ENCODE data around the gene KLHL18.
"Not testable (repeated sequence)": the region's sequence is repeated elsewhere in the genome, so short reads cannot be mapped to it uniquely, and the experiment has no call there.

The KLHL18 gene

GRCh38 chr3:47276558-47276957, 6.2 kb upstream of the KLHL18 start:
- no peak for FAIRE-seq

DNA sequence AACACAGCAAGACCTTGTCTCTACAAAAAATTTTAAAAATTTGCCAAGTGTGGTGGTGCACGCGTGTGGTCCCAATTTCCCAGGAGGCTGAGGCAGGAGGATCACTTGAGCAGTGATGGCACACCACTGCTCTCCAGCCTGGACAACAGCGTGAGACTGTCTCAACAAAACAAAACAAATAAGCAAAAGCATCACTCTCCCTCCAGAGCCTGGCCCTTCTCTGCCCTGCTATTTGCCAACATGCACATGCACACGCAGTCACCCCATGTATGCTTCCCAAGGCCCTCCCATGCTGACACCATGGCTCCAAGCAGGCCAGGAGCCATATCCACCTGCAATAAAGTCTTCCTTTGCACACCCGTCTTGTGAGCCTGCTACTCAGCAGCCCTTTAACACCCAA, 2.2 kb upstream of the KLHL18 start:
- FAIRE-seq, result no peak

DNA sequence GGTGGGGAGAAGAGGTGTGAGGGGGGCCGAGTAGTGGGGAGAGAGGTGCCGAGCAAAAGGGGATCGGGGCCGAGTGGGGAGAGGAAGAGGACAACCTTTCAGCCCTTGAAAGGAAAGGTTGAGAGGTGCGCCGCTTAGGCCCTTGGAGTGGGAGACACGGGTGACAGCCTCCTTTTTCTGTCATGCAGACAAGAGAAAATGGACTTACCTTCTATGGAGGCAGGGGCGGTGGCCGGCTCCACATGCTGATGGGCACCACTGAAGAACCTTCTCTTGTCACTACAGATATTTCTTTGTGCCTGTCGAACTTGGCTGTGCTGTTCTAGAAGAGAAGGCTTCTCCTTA, 421 bp downstream of the KLHL18 start:
- no peak for FAIRE-seq

GRCh38 chr3:47283591-47284364, 1.0 kb downstream of the KLHL18 start:
- no peak for FAIRE-seq

- FAIRE-seq, result no peak
Measured at GRCh38 chr3:47288966-47289910, 6.5 kb downstream of the KLHL18 start.

DNA sequence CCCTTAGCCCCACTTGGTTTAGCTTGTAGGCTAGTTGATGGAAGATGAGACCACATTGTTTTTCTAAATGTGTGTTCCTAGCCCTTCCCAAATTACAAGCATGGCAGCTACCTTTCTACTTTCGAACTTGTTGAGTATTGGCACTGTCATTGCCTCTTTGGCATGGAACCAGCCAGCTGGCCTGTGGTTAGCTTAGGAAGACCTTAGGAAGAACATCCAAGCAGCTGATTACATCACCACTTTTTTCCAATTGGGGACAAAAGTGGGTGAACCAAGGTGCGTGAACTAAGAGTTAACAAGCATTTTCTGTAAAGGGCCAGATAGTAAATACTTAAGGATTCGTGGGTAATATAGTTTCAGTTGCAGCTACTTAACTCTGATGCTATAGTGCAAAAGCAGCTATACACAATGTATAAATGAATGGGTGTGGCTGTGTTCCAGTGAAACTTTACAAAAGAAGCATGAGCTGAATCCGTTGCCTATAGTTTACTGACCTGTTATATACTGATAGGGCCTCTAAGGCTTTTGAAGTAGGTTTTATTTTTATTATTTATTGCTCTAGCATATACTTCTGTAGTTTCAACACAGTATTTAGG, 8.5 kb downstream of the KLHL18 start:
- no peak for FAIRE-seq

DNA sequence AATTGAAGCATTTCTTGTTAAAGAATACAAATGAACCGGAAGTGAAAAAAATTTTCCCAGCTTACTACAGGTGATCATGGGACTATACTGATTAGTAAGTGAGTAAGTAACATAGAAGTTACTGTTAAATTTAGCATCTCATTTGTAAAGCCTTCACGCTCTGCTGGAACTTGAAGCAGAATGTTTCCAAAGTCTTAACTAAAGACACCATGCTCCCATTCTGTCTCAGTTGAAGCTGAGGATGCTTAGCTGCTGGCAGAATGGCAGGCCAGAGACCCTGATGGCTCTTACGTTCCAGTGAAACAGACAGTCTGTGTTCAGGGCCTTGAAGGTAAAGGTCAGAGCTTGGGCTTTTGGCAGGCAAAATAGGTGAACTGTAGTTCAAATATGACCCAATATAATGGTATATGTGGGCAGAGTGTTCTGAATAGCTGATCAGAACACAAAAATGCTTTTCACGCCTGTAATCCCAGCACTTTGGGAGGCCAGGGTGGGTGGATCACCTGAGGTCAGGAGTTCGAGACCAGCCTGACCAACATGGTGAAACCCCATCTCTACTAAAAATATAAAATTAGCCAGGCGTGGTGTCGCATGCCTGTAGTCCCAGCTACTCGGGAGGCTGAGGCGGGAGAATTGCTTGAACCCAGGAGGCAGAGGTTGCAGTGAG, 9.1 kb downstream of the KLHL18 start:
- not testable (repeated sequence) for FAIRE-seq

DNA sequence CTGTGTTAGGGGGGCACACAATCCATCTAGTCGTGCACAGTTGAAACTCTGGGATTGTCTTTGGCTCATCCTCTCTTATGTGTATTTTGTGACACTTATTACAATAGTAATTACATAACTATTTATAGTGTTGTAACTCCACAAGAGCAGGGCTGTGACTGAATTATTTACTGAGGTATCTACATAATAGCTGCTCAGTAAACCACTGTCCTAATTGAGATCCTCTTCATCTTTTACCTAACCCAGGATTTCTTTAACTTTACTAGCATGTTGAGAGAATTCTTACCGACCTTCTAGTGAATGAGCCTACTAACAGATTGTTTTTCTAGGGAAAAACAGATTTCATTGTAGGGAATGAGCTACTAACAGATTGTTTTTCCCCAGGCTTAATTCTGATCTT, 11.1 kb downstream of the KLHL18 start:
- FAIRE-seq, result no peak

DNA sequence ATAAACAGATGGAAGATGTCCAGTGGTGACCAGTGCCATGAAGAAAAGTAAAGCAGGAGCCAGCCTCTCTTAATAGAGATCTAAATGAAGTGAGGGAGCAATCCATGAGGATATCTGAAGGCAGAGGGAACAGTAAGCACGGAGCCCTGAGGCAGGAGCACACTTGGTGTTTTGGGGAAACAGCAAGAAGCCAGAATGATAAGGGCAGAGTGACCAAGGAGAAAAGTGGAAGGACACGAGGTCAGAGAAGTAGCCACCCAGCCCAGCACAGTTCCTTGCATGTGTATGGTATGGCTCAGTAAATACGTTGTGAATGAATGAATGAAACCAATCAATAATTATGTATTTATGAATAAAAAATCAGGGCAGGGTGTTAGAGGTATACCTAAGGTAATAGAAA, 11.6 kb downstream of the KLHL18 start:
- no peak for FAIRE-seq

DNA sequence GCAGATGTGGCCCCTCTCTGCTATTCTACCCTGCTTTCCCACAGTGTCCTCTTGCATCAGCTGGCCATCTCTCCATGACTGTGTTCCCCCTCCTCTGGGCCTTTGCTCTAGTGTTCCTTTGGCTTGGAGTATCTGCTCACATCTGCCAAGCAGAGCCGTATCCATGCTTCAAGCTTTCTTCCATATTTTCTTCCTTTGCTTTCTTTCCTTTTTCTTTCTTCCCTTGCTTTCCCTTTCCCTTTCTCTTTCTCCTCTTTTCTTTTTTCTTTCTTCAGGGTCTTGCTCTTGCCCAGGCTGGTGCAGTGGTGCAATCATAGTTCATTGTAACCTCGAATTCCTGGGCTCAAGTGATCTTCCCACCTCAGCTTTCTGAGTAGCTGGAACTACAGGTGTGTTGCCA, 12.6 kb downstream of the KLHL18 start:
- no peak for FAIRE-seq

DNA sequence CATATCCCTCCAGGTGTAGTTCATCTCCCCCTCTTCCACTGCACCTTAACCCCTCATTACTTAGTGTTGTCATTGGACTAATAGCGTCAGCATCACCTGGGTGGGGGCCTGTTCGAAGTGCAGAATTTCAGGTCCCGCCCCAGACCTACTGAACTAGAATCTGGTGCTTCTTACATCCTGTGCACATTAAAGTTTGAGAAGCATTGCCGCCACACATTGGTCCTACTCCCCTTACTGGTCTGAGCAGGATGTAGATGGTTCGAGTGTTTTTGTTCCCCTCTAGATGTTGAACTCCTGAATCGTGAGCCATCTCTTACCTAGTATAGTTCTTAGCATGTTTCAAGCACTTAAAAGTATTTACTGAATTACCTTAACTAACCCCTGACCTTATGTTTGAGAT, 13.2 kb downstream of the KLHL18 start:
- FAIRE-seq, result no peak

DNA sequence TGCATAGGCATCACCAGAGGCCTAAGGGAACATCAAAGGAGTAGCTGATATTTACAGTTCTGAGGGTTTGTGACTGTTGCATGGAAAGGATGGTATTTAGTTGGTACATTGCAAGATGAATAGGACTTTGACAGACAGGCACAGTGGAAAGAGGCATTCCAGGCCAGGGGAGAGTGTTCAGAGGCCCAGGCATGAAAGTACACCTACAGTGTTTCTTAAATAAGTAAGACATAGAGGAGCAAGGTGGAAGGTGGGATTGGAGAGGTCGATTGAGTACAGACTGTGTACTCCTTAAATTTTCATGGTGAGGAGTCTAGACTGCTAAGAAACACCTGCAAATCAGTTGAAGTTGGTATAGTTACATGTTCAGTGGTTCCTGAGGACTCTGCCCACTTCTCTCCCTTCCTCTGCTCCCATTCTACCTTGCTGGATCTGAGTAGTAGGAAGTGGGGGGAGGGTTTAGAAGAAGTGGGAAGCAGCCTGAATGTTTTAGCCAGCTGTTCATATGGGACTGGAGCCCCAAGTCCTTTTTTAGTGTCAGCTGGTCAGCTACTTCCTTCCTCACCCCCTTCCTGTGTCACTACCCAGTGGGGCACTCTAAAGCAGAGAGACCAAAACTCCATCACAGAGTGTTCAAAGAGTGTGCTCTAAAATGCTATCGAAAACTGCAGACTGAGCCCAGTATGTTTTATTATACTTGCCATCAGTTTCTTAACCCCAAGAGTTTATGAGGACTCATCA, 14.0 kb downstream of the KLHL18 start:
- no peak for FAIRE-seq

DNA sequence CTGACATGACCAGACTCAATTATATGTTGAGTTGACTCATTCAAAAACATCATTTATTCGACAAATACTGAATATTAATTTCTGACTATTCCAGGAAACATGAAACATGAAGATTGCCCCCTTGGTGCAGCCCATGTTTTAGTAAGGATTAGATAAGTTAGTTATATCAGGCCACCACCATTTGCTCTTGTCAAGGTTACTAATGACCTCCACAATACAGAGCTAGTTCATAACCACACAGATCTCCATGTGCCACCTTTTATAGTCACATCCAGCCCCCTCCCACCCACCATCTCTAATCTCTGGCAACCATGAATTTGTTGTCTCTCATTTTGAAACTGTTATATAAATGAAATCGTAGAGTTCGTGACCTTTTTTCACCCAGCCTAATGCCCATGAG, 15.7 kb downstream of the KLHL18 start:
- FAIRE-seq, result no peak

- FAIRE-seq, result no peak
Measured at GRCh38 chr3:47299381-47300318, 16.9 kb downstream of the KLHL18 start.

- no peak for FAIRE-seq
Measured at GRCh38 chr3:47301456-47301855, 18.7 kb downstream of the KLHL18 start.

GRCh38 chr3:47306022-47306421, 23.3 kb downstream of the KLHL18 start:
- no peak for FAIRE-seq

GRCh38 chr3:47309231-47309630, 26.5 kb downstream of the KLHL18 start:
- FAIRE-seq, result not testable (repeated sequence)

DNA sequence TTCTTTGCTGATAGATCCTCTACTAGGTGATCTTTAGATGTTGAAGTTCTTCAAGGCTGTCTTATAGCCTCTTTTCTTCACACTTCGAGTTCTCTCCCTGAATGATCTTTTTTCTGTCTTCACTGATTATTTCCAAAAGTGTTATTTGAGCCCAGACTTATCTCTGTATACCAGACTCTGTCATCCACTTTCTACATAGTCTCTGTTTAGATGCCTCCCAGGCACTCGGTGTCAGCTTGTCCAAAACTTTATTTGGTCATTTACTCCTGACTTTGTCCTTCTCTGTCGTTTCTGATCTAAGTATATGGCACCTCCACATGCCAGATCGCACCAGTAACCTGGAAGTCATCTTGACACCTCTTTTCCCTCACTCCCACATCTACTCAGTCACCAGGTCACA, 27.6 kb downstream of the KLHL18 start:
- no peak for FAIRE-seq

- no peak for FAIRE-seq
Measured at GRCh38 chr3:47313341-47314055, 30.8 kb downstream of the KLHL18 start.

DNA sequence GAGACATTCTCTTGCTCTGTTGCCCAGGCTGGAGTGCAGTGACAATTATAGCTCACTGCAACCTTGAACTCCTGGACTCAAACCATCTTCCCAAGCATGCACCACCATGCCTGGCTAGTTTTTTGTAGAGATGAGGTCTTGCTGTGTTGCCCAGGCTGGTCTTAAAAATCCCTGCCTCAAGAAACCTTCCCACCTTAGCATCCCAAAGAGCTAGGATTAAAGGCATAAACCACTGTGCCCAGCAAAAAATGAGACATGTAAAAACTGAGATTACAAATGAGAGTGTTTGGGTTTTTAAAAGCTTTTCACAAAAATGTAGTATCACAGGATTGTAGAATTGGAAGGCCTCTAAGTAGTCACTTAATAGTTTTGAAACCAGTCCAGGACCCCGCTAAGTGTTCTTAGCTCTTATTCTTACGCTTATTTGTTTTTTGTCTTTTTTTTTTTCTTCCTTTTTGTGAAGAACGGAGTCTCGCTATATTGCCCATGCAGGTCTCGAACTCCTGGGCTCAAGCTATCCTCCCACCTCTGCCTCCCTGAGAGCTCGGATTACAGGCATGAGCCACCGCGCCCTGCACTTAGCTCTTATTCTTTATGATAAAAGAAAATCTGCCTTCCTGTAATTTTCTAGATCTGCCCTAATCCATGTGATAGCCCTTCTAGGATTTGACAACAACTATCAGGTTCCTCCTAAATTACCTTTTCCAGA, 31.5 kb downstream of the KLHL18 start:
- FAIRE-seq, result no peak

All from G401.6 (cell line).